Activated B cell treated with CpG ODN at 0.5 μM for 24 hours (primary cell): Measurements from ENCODE around the gene LRRK1. TPM values are rescaled to one million over a fixed set of nuclear protein-coding genes. Genes with fewer than 3 reads are reported as not detected.

Experiments used
- ATAC-seq: fragments of 200-7000 bp; cut with Tn5 transposase; one replicate; pipeline ENCODE4 v1.10.0; 2021; ENCODE audit warnings: low read depth, mild to moderate bottlenecking, moderate library complexity
- CTCF ChIA-PET: fragments of 350-600 bp; sonication (Branson Sonifier 250); formaldehyde crosslinking; loops from one replicate; lab custom pipeline; 2021; ENCODE audit warnings: antibody characterized with exemption; lab: Charles Lee
- POLR2A ChIA-PET: fragments of 350-600 bp; sonication (Branson Sonifier 250); formaldehyde crosslinking; loops from one replicate; lab custom pipeline; 2021; ENCODE audit warnings: antibody characterized with exemption; lab: Charles Lee
- DNase-seq: peaks from one replicate; pipeline ENCODE4 v3.0.0; 2022
- H3K27ac Mint-ChIP-seq: one replicate; pipeline ENCODE4 v1.8.0; 2020; ENCODE audit warnings: mixed read lengths
- H3K27me3 Mint-ChIP-seq: one replicate; pipeline ENCODE4 v1.8.0; 2021; ENCODE audit warnings: mixed read lengths
- H3K36me3 Mint-ChIP-seq: one replicate; pipeline ENCODE4 v1.8.0; 2021; ENCODE audit warnings: low read depth, mixed read lengths
- H3K4me1 Mint-ChIP-seq: one replicate; pipeline ENCODE4 v1.8.0; 2021; ENCODE audit warnings: mixed read lengths
- H3K4me3 Mint-ChIP-seq: one replicate; pipeline ENCODE4 v1.8.0; 2020; ENCODE audit warnings: mild to moderate bottlenecking, mixed read lengths
- H3K9me3 Mint-ChIP-seq: one replicate; pipeline ENCODE4 v1.8.0; 2020; ENCODE audit warnings: mixed read lengths
- intact Hi-C: fragments of 100-400 bp; cut with micrococcal nuclease; formaldehyde crosslinking; loops from one replicate; pipeline ENCODE4 v1.15.1; 2024
- total RNA-seq: library from RNA; stranded (reverse); gene quantifications from 2 replicates; pipeline ENCODE4 v1.2.3, GENCODE V29; 2022
- TF ChIP-seq, protein P1 (sequence below): fragments of 200-600 bp; IDR thresholded peaks from one replicate; pipeline ENCODE4 v1.8.0; 2022; ENCODE audit warnings: antibody characterized with exemption, mild to moderate bottlenecking

The LRRK1 gene
- total RNA-seq, 1 donor from 2014 or later: 43.5 TPM

DNA sequence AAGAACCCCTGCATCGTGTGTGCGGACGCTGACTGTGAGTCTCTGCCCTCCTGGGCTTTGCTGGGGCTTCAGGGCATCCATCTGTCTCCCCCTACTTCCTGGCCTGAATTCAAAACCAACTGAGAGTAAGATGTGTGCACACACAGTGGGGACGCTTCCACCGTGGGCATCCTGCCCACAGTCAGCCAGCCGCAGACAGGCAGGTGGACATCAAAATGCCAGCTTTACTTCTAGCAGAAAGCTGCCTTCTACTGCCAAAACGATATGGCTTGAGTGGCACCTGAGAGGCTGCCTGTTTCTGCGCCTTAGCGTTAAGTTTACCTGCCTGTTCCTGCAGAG is 21.0 kb upstream of the LRRK1 start:
- Mint-ChIP-seq H3K4me1 (peaks cover 3% of the 10 kb centered on the region), H3K36me3 (no peaks in the 10 kb centered on the region), H3K27me3 (peaks cover 34% of the 10 kb centered on the region), H3K9me3 (no peaks in the 10 kb centered on the region), H3K4me3 (no peak overlapping the region), H3K27ac (no peak overlapping the region)
- TF ChIP-seq, protein P1, sequence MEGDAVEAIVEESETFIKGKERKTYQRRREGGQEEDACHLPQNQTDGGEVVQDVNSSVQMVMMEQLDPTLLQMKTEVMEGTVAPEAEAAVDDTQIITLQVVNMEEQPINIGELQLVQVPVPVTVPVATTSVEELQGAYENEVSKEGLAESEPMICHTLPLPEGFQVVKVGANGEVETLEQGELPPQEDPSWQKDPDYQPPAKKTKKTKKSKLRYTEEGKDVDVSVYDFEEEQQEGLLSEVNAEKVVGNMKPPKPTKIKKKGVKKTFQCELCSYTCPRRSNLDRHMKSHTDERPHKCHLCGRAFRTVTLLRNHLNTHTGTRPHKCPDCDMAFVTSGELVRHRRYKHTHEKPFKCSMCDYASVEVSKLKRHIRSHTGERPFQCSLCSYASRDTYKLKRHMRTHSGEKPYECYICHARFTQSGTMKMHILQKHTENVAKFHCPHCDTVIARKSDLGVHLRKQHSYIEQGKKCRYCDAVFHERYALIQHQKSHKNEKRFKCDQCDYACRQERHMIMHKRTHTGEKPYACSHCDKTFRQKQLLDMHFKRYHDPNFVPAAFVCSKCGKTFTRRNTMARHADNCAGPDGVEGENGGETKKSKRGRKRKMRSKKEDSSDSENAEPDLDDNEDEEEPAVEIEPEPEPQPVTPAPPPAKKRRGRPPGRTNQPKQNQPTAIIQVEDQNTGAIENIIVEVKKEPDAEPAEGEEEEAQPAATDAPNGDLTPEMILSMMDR: no peak
- ATAC-seq (no peak), DNase-seq (no peak)
- intact Hi-C loops: no loop called here
- CTCF ChIA-PET: no interaction called here
- POLR2A ChIA-PET: no interaction called here

DNA sequence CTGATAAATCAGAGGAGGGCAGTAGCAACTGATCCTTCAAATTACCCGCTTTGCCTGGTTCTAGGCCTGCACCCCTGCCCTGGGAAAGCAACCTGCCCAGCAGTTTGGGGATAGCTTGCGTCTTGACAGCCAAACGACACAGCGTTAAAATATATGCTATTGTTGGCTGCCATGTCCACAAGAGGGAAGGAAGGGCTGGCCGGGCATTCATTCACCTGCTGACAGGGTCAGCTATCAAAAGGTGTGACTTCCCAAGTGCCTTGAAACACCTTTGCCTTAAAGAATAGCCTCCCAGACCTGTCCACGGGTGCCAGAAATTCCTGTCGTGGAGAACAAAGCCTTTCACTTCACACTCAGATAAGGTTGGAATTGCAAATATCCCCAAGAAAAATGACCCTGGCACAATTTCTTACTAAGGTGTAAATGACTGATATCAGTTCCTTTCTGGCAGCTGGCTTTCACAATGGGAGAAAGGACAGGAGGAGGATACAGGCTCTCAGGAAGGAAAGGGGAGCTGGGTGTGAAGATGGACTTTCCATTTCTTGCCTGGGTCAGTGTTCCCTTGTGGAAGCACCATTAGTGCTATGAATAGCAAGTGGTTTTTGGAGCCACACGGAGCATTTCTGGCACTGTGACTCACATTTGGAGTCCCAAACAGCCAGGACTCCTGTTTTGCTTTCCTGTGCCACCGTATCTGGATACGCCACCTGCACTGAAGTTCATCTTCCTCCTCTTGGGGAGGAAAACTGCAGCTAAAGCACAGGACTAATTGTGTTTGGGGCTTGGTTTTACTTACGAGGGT is 20.3 kb upstream of the LRRK1 start:
- H3K36me3 Mint-ChIP-seq: no peaks in the 10 kb centered on the region
- peaks cover 27% of the 10 kb centered on the region for H3K27me3 Mint-ChIP-seq
- intact Hi-C loops: no loop called here
- TF ChIP-seq, protein P1: no peak
- no peak overlapping the region for H3K4me3 Mint-ChIP-seq
- no peaks in the 10 kb centered on the region for H3K9me3 Mint-ChIP-seq
- ChIA-PET CTCF (no interaction called here), POLR2A (no interaction called here)
- DNase-seq (no peak), ATAC-seq (no peak)
- peaks cover 3% of the 10 kb centered on the region for H3K4me1 Mint-ChIP-seq
- no peak overlapping the region for H3K27ac Mint-ChIP-seq

DNA sequence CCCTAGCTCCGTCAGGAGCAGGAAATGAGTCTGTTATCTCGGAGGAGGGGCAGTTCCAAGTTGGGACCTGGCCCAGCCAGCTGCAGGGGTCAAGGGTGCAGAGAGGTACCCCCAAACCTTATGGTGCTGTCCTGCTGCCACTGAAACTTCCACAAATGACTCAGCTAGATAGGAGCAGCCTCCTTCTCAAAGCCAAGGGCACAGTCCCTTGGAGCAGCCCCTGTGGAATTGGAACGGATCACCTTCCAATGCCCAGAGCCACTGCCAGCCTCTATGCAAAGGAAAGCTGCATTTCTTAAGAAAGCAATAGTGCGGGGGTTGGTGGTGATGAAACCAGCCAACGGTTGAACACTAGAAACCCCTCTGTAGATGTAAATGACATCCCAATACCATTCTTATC is 19.6 kb upstream of the LRRK1 start:
- POLR2A ChIA-PET: no interaction called here
- CTCF ChIA-PET: no interaction called here
- ATAC-seq: no peak
- peaks cover 20% of the 10 kb centered on the region for H3K27me3 Mint-ChIP-seq
- DNase-seq: no peak
- no peak overlapping the region for H3K4me3 Mint-ChIP-seq
- no peaks in the 10 kb centered on the region for H3K36me3 Mint-ChIP-seq
- peaks cover 3% of the 10 kb centered on the region for H3K4me1 Mint-ChIP-seq
- TF ChIP-seq, protein P1: no peak
- H3K27ac Mint-ChIP-seq: no peak overlapping the region
- H3K9me3 Mint-ChIP-seq: no peaks in the 10 kb centered on the region
- intact Hi-C loops: no loop called here

DNA sequence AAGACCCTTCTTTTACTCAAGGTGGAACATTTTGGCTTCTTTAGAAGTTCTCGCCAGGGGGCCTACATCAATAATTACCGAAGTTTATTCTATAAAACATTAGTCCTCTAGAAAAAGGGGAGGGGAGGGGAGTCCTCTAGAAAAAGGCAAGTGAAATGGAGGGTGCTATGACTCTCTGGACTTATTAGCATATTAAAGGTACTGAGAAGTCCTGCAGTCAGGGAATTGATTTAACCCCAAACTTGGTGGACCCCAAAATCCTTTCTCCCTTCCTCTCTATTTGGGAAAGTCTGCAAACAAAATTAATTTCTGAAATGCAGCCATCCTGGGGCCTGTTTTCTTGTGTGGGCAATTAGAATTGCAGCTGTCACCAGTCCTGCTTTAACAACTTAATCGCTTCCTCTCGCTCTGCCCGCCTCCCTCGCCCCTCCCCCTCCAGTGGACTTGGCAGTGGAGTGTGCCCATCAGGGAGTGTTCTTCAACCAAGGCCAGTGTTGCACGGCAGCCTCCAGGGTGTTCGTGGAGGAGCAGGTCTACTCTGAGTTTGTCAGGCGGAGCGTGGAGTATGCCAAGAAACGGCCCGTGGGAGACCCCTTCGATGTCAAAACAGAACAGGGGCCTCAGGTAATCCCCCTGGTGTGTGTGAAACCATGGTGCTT is 18.9 kb upstream of the LRRK1 start:
- ATAC-seq: no peak
- TF ChIP-seq, protein P1: no peak
- Mint-ChIP-seq H3K4me1 (peaks cover 3% of the 10 kb centered on the region), H3K27ac (no peak overlapping the region), H3K4me3 (no peak overlapping the region), H3K36me3 (no peaks in the 10 kb centered on the region), H3K27me3 (peaks cover 17% of the 10 kb centered on the region), H3K9me3 (no peaks in the 10 kb centered on the region)
- intact Hi-C loops: no loop called here
- POLR2A ChIA-PET: no interaction called here
- DNase-seq: no peak
- CTCF ChIA-PET: no interaction called here

DNA sequence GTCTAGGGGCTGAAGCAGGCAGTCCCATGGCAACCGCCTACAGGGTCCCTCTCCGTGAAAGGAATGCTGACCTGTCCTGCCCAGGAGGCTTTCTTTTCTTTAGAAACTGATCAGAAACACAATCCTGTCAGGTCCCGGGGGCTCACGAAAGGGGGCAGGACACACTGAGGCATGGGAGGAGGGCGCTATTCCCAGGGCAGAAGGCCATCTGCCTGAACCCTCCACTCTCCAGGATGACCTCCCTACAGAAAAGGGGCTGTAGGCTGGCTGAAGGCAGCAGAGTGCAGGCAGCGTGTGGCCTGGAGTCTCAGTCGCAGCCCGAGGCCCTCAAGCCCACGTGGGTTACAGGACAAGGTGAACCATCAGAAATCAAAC is 18.4 kb upstream of the LRRK1 start:
- intact Hi-C loops: no loop called here
- Mint-ChIP-seq H3K4me3 (no peak overlapping the region), H3K4me1 (peaks cover 3% of the 10 kb centered on the region), H3K27ac (no peak overlapping the region), H3K36me3 (no peaks in the 10 kb centered on the region), H3K27me3 (peaks cover 15% of the 10 kb centered on the region), H3K9me3 (no peaks in the 10 kb centered on the region)
- CTCF ChIA-PET: no interaction called here
- POLR2A ChIA-PET: no interaction called here
- no peak for DNase-seq
- TF ChIP-seq, protein P1: no peak
- ATAC-seq: no peak
